ENCODE measurements around the gene RBM7. TPM values are rescaled to one million over a fixed set of nuclear protein-coding genes. Genes with fewer than 3 reads are reported as not detected.

The RBM7 gene, protein sequence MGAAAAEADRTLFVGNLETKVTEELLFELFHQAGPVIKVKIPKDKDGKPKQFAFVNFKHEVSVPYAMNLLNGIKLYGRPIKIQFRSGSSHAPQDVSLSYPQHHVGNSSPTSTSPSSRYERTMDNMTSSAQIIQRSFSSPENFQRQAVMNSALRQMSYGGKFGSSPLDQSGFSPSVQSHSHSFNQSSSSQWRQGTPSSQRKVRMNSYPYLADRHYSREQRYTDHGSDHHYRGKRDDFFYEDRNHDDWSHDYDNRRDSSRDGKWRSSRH
- 43.9 TPM for polyA plus RNA-seq (2013, experiment 1 of 2)
- 45.6 TPM for polyA plus RNA-seq (2013, experiment 2 of 2)

DNA sequence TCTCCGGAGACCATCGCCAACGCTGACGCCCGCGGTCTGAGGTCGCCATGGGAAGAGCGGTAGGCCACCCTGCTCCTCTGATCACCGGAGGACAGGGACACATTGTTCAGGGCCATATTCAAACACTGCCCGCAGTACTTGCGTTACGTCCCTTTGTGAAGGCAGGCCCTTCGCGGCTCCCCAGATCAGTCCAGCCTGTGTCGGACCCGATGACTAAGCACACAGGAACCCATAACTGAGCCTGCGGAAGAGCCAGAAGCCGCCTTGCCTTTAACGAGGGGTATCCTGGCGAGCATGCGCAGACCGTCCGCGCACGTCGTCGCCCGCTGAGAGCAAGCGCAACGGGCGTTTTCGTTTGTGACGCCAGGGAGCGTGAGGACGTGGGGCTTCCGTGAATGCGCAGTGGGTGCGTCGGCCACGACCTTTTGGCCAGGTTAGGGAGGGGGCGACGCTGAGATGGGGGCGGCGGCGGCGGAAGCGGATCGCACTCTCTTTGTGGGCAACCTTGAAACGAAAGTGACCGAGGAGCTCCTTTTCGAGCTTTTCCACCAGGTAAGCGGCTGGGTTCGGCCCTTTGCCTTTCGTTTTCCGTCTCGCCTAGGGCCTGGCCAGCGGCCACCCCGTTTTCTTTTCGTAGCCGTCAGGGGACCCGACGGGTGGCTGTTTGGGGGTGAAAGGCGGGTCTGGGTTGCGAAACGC is at the start of gene RBM7, which contains the start of gene C11orf71:
TSS of gene RBM7 (plus strand) at position 451 of the 699 bp plus-strand sequence. CDS start at position 457, 6 bp downstream.
TSS of gene C11orf71 (minus strand) at position 296 of the 699 bp plus-strand sequence. CDS start at position 116, 180 bp downstream.
- Histone ChIP-seq H3K4me1 (ENCODE audit: control insufficient read depth, low read depth, low read length) (peaks cover 2% of the 10 kb centered on the region), H3K79me2 (ENCODE audit: control insufficient read depth, insufficient read depth, low read length) (peaks cover 30% of the 10 kb centered on the region), H4K5ac (ENCODE audit: low read length) (no peak within 1 kb of the TSS), H3K9ac (ENCODE audit: low read length) (peak within 1 kb of the TSS; percentile 92), H3K56ac (ENCODE audit: low read length) (peak within 1 kb of the TSS; percentile 96), H3K27me3 (ENCODE audit: insufficient read depth, low read length, poor library complexity) (no peaks in the 10 kb centered on the region), H3K79me1 (ENCODE audit: low read length) (peaks cover 4% of the 10 kb centered on the region), H3K4me3 (ENCODE audit: low read length) (peak within 1 kb of the TSS; percentile 77), H3K18ac (ENCODE audit: low read length) (peak within 1 kb of the TSS; percentile 98), H2BK15ac (replicated peaks; ENCODE audit: low read depth) (no peak within 1 kb of the TSS), H4K8ac (ENCODE audit: low read depth, low read length) (peak within 1 kb of the TSS; percentile 98), H2BK5ac (ENCODE audit: low read length) (peak within 1 kb of the TSS; percentile 89), H3K23ac (ENCODE audit: low read length) (peak within 1 kb of the TSS; percentile 94), H3K4me2 (ENCODE audit: low read length) (peak within 1 kb of the TSS; percentile 74), H2AK5ac (ENCODE audit: low read length) (no peak within 1 kb of the TSS), H3K4ac (ENCODE audit: low read depth, low read length) (peak within 1 kb of the TSS; percentile 85), H3K27ac (ENCODE audit: low read depth, low read length) (peak within 1 kb of the TSS; percentile 95), H2BK120ac (ENCODE audit: low read depth, low read length) (peak within 1 kb of the TSS; percentile 56), H3K36me3 (ENCODE audit: control insufficient read depth, insufficient read depth, low read length) (no peaks in the 10 kb centered on the region)
- no CpG with 5 or more reads among the region's 65 CpGs for WGBS (ENCODE audit: extremely low coverage, insufficient coverage, low lambda C conversion rate)
- DNase-seq = peak; percentile 99

DNA sequence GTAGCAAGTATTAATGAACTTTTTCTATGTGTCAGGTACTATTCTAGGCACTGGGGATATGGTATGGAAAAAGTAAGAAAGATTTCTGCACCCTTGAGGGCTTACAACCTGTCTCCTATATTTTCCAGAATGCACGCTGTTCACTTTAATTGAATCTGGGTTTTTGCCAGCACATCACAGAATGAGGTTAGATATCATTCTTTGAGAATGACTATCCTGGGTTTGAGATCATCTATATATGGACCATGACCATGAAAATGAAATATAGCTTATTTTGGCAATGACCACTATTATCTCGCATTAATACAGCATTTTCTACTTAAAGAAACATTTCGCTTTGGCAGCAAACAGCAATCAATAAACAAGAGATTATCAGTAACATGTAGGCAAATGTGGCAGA is 47.0 kb upstream of the RBM7 start:
- WGBS (ENCODE audit: extremely low coverage, insufficient coverage, low lambda C conversion rate) = no CpG with 5 or more reads among the region's 3 CpGs

DNA sequence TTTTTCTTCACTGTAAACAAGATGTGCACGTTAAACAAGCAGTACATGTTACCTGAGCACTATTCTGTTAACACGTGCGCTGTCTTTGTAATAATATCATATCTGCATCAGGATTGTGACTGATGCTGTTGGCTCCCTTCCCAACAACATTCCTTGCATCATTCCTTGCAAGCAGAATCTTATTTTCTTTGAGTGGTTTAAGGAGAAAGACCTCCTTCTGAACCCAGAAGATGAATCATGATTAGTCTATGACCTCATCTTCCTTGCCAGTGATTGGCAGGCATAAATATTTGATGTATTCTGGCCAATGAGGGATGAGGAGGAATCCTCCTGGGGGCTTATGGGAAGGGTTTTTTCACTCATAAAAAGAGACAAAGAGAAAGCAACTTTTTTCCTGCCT is 46.4 kb upstream of the RBM7 start:
- Histone ChIP-seq H3K56ac (ENCODE audit: low read length) (no peak overlapping the region), H3K9ac (ENCODE audit: low read length) (no peak overlapping the region), H3K36me3 (ENCODE audit: control insufficient read depth, insufficient read depth, low read length) (no peaks in the 10 kb centered on the region), H3K23ac (ENCODE audit: low read length) (no peak overlapping the region), H2AK5ac (ENCODE audit: low read length) (no peak overlapping the region), H4K5ac (ENCODE audit: low read length) (no peak overlapping the region), H4K8ac (ENCODE audit: low read depth, low read length) (no peak overlapping the region), H3K4ac (ENCODE audit: low read depth, low read length) (no peak overlapping the region), H2BK15ac (replicated peaks; ENCODE audit: low read depth) (no peak overlapping the region), H3K27me3 (ENCODE audit: insufficient read depth, low read length, poor library complexity) (no peaks in the 10 kb centered on the region), H3K27ac (ENCODE audit: low read depth, low read length) (no peak overlapping the region), H3K4me2 (ENCODE audit: low read length) (no peak overlapping the region), H3K4me1 (ENCODE audit: control insufficient read depth, low read depth, low read length) (no peaks in the 10 kb centered on the region), H3K79me2 (ENCODE audit: control insufficient read depth, insufficient read depth, low read length) (no peaks in the 10 kb centered on the region), H3K4me3 (ENCODE audit: low read length) (no peak overlapping the region), H2BK120ac (ENCODE audit: low read depth, low read length) (no peak overlapping the region), H3K79me1 (ENCODE audit: low read length) (no peaks in the 10 kb centered on the region), H3K18ac (ENCODE audit: low read length) (no peak overlapping the region), H2BK5ac (ENCODE audit: low read length) (no peak overlapping the region)
- DNase-seq = peak; percentile 19
- WGBS (ENCODE audit: extremely low coverage, insufficient coverage, low lambda C conversion rate) = no CpG with 5 or more reads among the region's 3 CpGs

More for the DNA sequence above, 47.0 kb upstream of the RBM7 start:
- no peak overlapping the region for H3K4me2 ChIP-seq (ENCODE audit: low read length)
- no peak overlapping the region for H4K5ac ChIP-seq (ENCODE audit: low read length)
- no peak for DNase-seq
- H3K56ac ChIP-seq (ENCODE audit: low read length) = no peak overlapping the region
- H3K9ac ChIP-seq (ENCODE audit: low read length) = no peak overlapping the region
- H2AK5ac ChIP-seq (ENCODE audit: low read length) = no peak overlapping the region
- no peak overlapping the region for H2BK120ac ChIP-seq (ENCODE audit: low read depth, low read length)
- H3K23ac ChIP-seq (ENCODE audit: low read length) = no peak overlapping the region
- H3K36me3 ChIP-seq (ENCODE audit: control insufficient read depth, insufficient read depth, low read length) = no peaks in the 10 kb centered on the region
- H2BK5ac ChIP-seq (ENCODE audit: low read length) = no peak overlapping the region
- no peaks in the 10 kb centered on the region for H3K79me2 ChIP-seq (ENCODE audit: control insufficient read depth, insufficient read depth, low read length)
- no peak overlapping the region for H3K18ac ChIP-seq (ENCODE audit: low read length)
- no peak overlapping the region for H3K4ac ChIP-seq (ENCODE audit: low read depth, low read length)
- H3K27me3 ChIP-seq (ENCODE audit: insufficient read depth, low read length, poor library complexity) = no peaks in the 10 kb centered on the region
- no peak overlapping the region for H4K8ac ChIP-seq (ENCODE audit: low read depth, low read length)
- H3K4me3 ChIP-seq (ENCODE audit: low read length) = no peak overlapping the region
- no peak overlapping the region for H3K27ac ChIP-seq (ENCODE audit: low read depth, low read length)
- no peak overlapping the region for H2BK15ac ChIP-seq (replicated peaks; ENCODE audit: low read depth)
- H3K4me1 ChIP-seq (ENCODE audit: control insufficient read depth, low read depth, low read length) = no peaks in the 10 kb centered on the region
- H3K79me1 ChIP-seq (ENCODE audit: low read length) = no peaks in the 10 kb centered on the region

DNA sequence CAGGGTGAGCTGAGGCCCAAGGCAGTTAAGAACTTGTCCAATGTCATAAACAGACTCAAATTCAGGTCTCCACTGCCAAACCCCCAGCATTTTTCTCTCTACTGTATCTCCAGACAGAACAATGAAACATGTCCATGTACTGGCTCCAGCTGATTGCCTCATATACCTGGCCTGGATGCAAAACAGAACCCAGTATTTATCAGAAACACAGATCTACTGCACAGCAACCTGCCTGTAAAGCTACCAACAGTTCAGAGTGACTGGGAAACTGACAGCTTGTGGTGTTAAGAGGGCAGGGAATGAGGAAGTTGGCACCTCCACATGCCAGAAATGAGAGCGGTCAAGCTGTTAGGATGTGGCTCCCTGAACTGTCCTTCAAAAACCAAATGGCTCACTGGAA is 41.8 kb upstream of the RBM7 start:
- Histone ChIP-seq H3K27ac (ENCODE audit: low read depth, low read length) (no peak overlapping the region), H3K4me2 (ENCODE audit: low read length) (no peak overlapping the region), H3K23ac (ENCODE audit: low read length) (no peak overlapping the region), H3K79me2 (ENCODE audit: control insufficient read depth, insufficient read depth, low read length) (no peaks in the 10 kb centered on the region), H3K18ac (ENCODE audit: low read length) (no peak overlapping the region), H3K56ac (ENCODE audit: low read length) (no peak overlapping the region), H3K4ac (ENCODE audit: low read depth, low read length) (no peak overlapping the region), H2AK5ac (ENCODE audit: low read length) (no peak overlapping the region), H3K79me1 (ENCODE audit: low read length) (no peaks in the 10 kb centered on the region), H4K8ac (ENCODE audit: low read depth, low read length) (no peak overlapping the region), H3K4me1 (ENCODE audit: control insufficient read depth, low read depth, low read length) (no peaks in the 10 kb centered on the region), H3K27me3 (ENCODE audit: insufficient read depth, low read length, poor library complexity) (no peaks in the 10 kb centered on the region), H3K36me3 (ENCODE audit: control insufficient read depth, insufficient read depth, low read length) (no peaks in the 10 kb centered on the region), H4K5ac (ENCODE audit: low read length) (no peak overlapping the region), H3K9ac (ENCODE audit: low read length) (no peak overlapping the region), H2BK5ac (ENCODE audit: low read length) (no peak overlapping the region), H2BK120ac (ENCODE audit: low read depth, low read length) (no peak overlapping the region), H2BK15ac (replicated peaks; ENCODE audit: low read depth) (no peak overlapping the region), H3K4me3 (ENCODE audit: low read length) (no peak overlapping the region)
- no CpG with 5 or more reads among the region's 1 CpG for WGBS (ENCODE audit: extremely low coverage, insufficient coverage, low lambda C conversion rate)
- no peak for DNase-seq

DNA sequence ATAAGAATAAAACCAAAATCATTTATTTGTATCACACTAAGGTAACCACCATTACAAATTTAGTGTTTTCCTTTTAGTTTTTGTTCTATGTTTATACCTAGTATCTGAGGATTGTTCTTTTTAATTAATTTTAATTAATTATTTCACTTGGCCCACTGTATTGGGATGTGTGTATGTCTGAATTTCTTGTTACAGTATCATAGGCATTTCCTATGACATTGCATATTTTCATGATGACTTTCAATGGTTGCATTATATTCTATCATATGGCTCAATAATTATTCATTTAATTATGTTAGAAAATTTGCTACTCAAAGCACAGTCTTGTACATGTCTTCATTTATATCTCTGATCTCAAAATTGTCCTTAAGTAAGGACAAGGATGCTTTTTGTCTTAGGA is 41.1 kb upstream of the RBM7 start:
- H3K4ac ChIP-seq (ENCODE audit: low read depth, low read length) = no peak overlapping the region
- H3K4me2 ChIP-seq (ENCODE audit: low read length) = no peak overlapping the region
- no peak overlapping the region for H2BK15ac ChIP-seq (replicated peaks; ENCODE audit: low read depth)
- H3K36me3 ChIP-seq (ENCODE audit: control insufficient read depth, insufficient read depth, low read length) = no peaks in the 10 kb centered on the region
- no peaks in the 10 kb centered on the region for H3K79me1 ChIP-seq (ENCODE audit: low read length)
- H3K79me2 ChIP-seq (ENCODE audit: control insufficient read depth, insufficient read depth, low read length) = no peaks in the 10 kb centered on the region
- no peak overlapping the region for H2BK5ac ChIP-seq (ENCODE audit: low read length)
- no peak overlapping the region for H3K9ac ChIP-seq (ENCODE audit: low read length)
- H3K27ac ChIP-seq (ENCODE audit: low read depth, low read length) = no peak overlapping the region
- DNase-seq = no peak
- no peaks in the 10 kb centered on the region for H3K27me3 ChIP-seq (ENCODE audit: insufficient read depth, low read length, poor library complexity)
- no peak overlapping the region for H2AK5ac ChIP-seq (ENCODE audit: low read length)
- no peak overlapping the region for H2BK120ac ChIP-seq (ENCODE audit: low read depth, low read length)
- H3K4me3 ChIP-seq (ENCODE audit: low read length) = no peak overlapping the region
- H3K23ac ChIP-seq (ENCODE audit: low read length) = no peak overlapping the region
- no peak overlapping the region for H3K18ac ChIP-seq (ENCODE audit: low read length)
- H3K4me1 ChIP-seq (ENCODE audit: control insufficient read depth, low read depth, low read length) = no peaks in the 10 kb centered on the region
- H4K8ac ChIP-seq (ENCODE audit: low read depth, low read length) = no peak overlapping the region
- H3K56ac ChIP-seq (ENCODE audit: low read length) = no peak overlapping the region
- no peak overlapping the region for H4K5ac ChIP-seq (ENCODE audit: low read length)

All from mesendoderm (in vitro differentiated cells).